Pancreas (tissue), 10 donors: ENCODE measurements around the gene TP53BP1. TPM values are rescaled to one million over a fixed set of nuclear protein-coding genes. Genes with fewer than 3 reads are reported as not detected.
"Not testable (repeated sequence)": the region's sequence is repeated elsewhere in the genome, so short reads cannot be mapped to it uniquely, and the experiment has no call there.

Source experiments
- ATAC-seq, 4 donors: fragments of 200-7000 bp; cut with Tn5 transposase; one replicate each; pipeline versions ENCODE4 v1.8.0 to v1.9.1; 2020; ENCODE audit warnings: mild to moderate bottlenecking in 4 of 4, moderate library complexity in 4 of 4
- DNase-seq, 6 donors: peaks; one replicate each; pipeline ENCODE4 v3.0.0-alpha.2; 2020
- FAIRE-seq: peaks from 2 replicates; lab custom pipeline; 2012; peaks lifted over from hg19 to GRCh38; lab: Jason Lieb, UNC
- H3K27ac ChIP-seq, 4 donors: fragments of 200-600 bp; sonication (generic); 1 replicate in 3 of 4; 2 replicates in 1 of 4; pipeline versions ENCODE4 v1.5.0 to v1.8.0; 2020
- H3K27me3 ChIP-seq, 4 donors: fragments of 200-600 bp; one replicate each; pipeline ENCODE4 v1.8.0; 2021
- H3K36me3 ChIP-seq, 3 donors: fragments of 200-600 bp; sonication (generic) in 1 of 3; one replicate each; pipeline versions ENCODE4 v1.5.0 to v1.8.0; 2020 to 2021
- H3K4me1 ChIP-seq, 3 donors: fragments of 200-600 bp; one replicate each; pipeline ENCODE4 v1.8.0; 2021
- H3K4me3 ChIP-seq, 4 donors: fragments of 200-600 bp; sonication (generic) in 2 of 4; one replicate each; pipeline versions ENCODE4 v1.5.0 to v1.8.0; 2020 to 2021
- H3K9me3 ChIP-seq, 4 donors: fragments of 200-600 bp; one replicate each; pipeline ENCODE4 v1.8.0; 2021
- CTCF ChIP-seq, 4 donors: fragments of 200-600 bp; sonication (generic) in 3 of 4; IDR thresholded peaks; one replicate each; pipeline versions ENCODE4 v1.5.0 to v1.8.0; 2021; ENCODE audit warnings: antibody characterized with exemption in 4 of 4
- WGBS, 2 donors: extraction: QIAGEN DNeasy Blood & Tissue Kit; methylation state at CpG; one replicate each; pipeline ENCODE4 v1.1.7; 2013; 5-methylcytosine and 5-hydroxymethylcytosine counted together
- intact Hi-C, 3 donors: fragments of 100-400 bp; cut with DNase I; formaldehyde crosslinking; loops; one replicate each; pipeline versions ENCODE4 v1.11.1 to v1.14.2; 2022
- polyA plus RNA-seq, 2 donors: library from polyadenylated mRNA; stranded (reverse); fragments of 200-250 nt; gene quantifications; one replicate each; pipeline ENCODE4 v1.2.3, GENCODE V29; 2013
- total RNA-seq, 6 donors: library from RNA; stranded (reverse); fragmentation: NEBNext Ultra II Directional in 4 of 6; extraction: Animal tissue kit (Norgen Biotek cat#: 25700) in 4 of 6; gene quantifications; one replicate each; pipeline versions ENCODE4 v1.2.1 to v1.2.4, GENCODE V29; 2021 to 2023
- donor health status: healthy with polysubstance abuse.
- donor health status: DM: no; HTN: no; CAD: no; lungs with moderate emphysema.
- donor health status: DM: no; HTN: no; CAD: no.
- donor health status: control.
- donor health status: control.
- donor health status: Bipolar disorder and iron deficiency.
- donor health status: DM: yes; HTN: yes; CAD: no.
- donor health status: DM: no; HTN: no; CAD: no.
- donor health status: DM: no; HTN: no; CAD: no.
- donor health status: DM: yes; HTN: yes; CAD: no.

Gene TP53BP1
- total and polyA plus RNA-seq, 8 donors, result 12.4 to 31.8 (median 15.2) TPM

- FAIRE-seq, result no peak
- TF ChIP-seq CTCF (IDR thresholded peaks at IDR 0.05), result no peak
- Histone ChIP-seq H3K4me3 (no peak overlapping the region), H3K27me3 (no peaks in the 10 kb centered on the region), H3K9me3 (no peaks in the 10 kb centered on the region), H3K4me1 (no peaks in the 10 kb centered on the region), H3K27ac (no peak overlapping the region), H3K36me3 (peaks cover 9 to 70% (median 10%) of the 10 kb centered on the region in 3 donors)
- 64 to 75% methylated on average over 2 of the region's 2 CpGs for WGBS, 2 donors
- DNase-seq, result no peak
- intact Hi-C loops, result no loop called here
- no peak for ATAC-seq
Measured at GRCh38 chr15:43406189-43406588, 86.8 kb downstream of the TP53BP1 start.

- no peak overlapping the region for H3K4me3 ChIP-seq
- TF ChIP-seq CTCF (IDR thresholded peaks at IDR 0.05), result no peak
- H3K9me3 ChIP-seq, result no peaks in the 10 kb centered on the region
- 84 to 86% methylated on average over 5 of the region's 5 CpGs for WGBS, 2 donors
- no peaks in the 10 kb centered on the region for H3K4me1 ChIP-seq
- H3K27ac ChIP-seq, result no peak overlapping the region
- peaks cover 9 to 89% (median 13%) of the 10 kb centered on the region in 3 donors for H3K36me3 ChIP-seq
- DNase-seq (no peak), FAIRE-seq (no peak), ATAC-seq (no peak)
- H3K27me3 ChIP-seq, result no peaks in the 10 kb centered on the region
- intact Hi-C loops, result no loop called here
Measured at GRCh38 chr15:43404130-43404529, 88.8 kb downstream of the TP53BP1 start.

GRCh38 chr15:43403616-43404015, 89.3 kb downstream of the TP53BP1 start:
- 79 to 82% methylated on average over 8 of the region's 8 CpGs for WGBS, 2 donors
- no peak for TF ChIP-seq CTCF (IDR thresholded peaks at IDR 0.05)
- H3K27ac ChIP-seq, result no peak overlapping the region
- H3K9me3 ChIP-seq, result no peaks in the 10 kb centered on the region
- H3K4me3 ChIP-seq, result no peak overlapping the region
- no peak for DNase-seq
- no peaks in the 10 kb centered on the region for H3K4me1 ChIP-seq
- peaks cover 9 to 94% (median 13%) of the 10 kb centered on the region in 3 donors for H3K36me3 ChIP-seq
- FAIRE-seq, result no peak
- H3K27me3 ChIP-seq, result no peaks in the 10 kb centered on the region
- no peak for ATAC-seq
- intact Hi-C loops, result no loop called here

GRCh38 chr15:43402255-43402654, 90.7 kb downstream of the TP53BP1 start:
- Histone ChIP-seq H3K27me3 (no peaks in the 10 kb centered on the region), H3K4me3 (no peak overlapping the region), H3K27ac (no peak overlapping the region), H3K36me3 (peaks cover 9 to 89% (median 16%) of the 10 kb centered on the region in 3 donors), H3K9me3 (no peaks in the 10 kb centered on the region), H3K4me1 (no peaks in the 10 kb centered on the region)
- DNase-seq (no peak), FAIRE-seq (no peak), ATAC-seq (no peak)
- TF ChIP-seq CTCF (IDR thresholded peaks at IDR 0.05), result no peak
- intact Hi-C loops, result no loop called here
- 83 to 91% methylated on average over 3 of the region's 3 CpGs for WGBS, 2 donors

- H3K4me3 ChIP-seq, DNase-seq, ATAC-seq, H3K9me3 ChIP-seq, H3K4me1 ChIP-seq, H3K27me3 ChIP-seq, intact Hi-C loops, H3K27ac ChIP-seq, FAIRE-seq: not testable (repeated sequence)
- H3K36me3 ChIP-seq, result peaks cover 0 to 20% (median 20%) of the 10 kb centered on the region in 3 donors
- WGBS, 2 donors, result 96 to 100% methylated on average over 5 to 6 of the region's 6 CpGs
Measured at GRCh38 chr15:43393592-43393991, 99.4 kb downstream of the TP53BP1 start.
